Measurements from ENCODE around the gene MYL6.
"Not testable (repeated sequence)": the region's sequence is repeated elsewhere in the genome, so short reads cannot be mapped to it uniquely, and the experiment has no call there.

The MYL6 gene

DNA sequence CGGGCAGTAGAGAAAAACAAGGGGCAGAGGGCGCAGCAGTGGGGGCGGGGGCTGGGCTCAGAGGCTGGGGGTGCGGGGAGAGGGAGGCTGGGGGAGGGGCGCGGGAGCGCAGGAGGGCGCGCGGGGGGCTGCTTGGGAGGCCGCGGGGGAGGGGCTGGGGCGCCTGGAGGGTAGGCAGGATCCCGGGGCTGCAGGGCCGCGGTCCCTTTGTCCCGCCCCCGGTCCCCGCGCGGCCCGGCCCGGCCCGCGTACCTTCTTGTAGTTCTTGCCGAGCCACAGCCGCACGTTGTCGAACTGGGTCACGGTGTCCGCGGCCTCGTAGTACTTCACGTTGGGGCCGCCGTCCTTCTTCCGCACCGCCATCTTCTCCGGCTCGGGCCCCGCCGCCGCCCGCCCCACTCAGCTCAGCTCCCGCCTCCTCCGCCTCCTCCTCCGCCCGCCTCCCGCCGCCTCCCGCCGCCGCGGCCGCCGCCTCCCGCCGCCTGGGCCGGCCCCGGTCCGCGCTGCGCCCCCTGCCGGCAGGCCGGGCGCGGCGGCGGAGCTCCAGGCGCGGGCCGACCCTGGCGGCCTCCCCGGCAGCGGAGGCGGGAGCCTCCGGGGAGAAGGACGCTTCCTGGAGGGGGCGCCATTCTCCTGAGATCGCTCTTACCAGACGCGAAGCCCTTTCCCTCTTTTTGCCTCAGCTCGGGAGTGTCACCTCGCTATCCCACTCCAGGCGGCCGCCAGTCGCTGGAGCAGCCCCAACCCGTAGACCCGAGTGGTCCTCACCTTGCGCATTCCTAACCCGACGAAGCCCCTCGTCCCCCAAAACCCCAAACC is 31.1 kb downstream of the MYL6 start, which contains the start of gene SMARCC2:
Gene SMARCC2, minus strand, starts transcription at position 385 of the 819 bp plus-strand sequence. Its CDS starts 22 bp downstream, at position 363.
- H3K36me3 Mint-ChIP-seq (ENCODE audit: low read depth) = peaks cover 21% of the 10 kb centered on the region
- TF ChIP-seq, protein P1, sequence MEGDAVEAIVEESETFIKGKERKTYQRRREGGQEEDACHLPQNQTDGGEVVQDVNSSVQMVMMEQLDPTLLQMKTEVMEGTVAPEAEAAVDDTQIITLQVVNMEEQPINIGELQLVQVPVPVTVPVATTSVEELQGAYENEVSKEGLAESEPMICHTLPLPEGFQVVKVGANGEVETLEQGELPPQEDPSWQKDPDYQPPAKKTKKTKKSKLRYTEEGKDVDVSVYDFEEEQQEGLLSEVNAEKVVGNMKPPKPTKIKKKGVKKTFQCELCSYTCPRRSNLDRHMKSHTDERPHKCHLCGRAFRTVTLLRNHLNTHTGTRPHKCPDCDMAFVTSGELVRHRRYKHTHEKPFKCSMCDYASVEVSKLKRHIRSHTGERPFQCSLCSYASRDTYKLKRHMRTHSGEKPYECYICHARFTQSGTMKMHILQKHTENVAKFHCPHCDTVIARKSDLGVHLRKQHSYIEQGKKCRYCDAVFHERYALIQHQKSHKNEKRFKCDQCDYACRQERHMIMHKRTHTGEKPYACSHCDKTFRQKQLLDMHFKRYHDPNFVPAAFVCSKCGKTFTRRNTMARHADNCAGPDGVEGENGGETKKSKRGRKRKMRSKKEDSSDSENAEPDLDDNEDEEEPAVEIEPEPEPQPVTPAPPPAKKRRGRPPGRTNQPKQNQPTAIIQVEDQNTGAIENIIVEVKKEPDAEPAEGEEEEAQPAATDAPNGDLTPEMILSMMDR (IDR thresholded peaks at IDR 0.05; ENCODE audit: unreplicated experiment in 3 of 3) = peak; percentile 66 to 79 (median 75)
- peaks cover 20% of the 10 kb centered on the region for H3K4me1 Mint-ChIP-seq
- no peaks in the 10 kb centered on the region for H3K27me3 Mint-ChIP-seq (ENCODE audit: low read depth)
- no peaks in the 10 kb centered on the region for H3K9me3 Mint-ChIP-seq
- peak within 1 kb of the TSS; percentile 93 to 99 (median 99) for H3K27ac Mint-ChIP-seq
- peak within 1 kb of the TSS; percentile 96 to 99 (median 97) for H3K4me3 Mint-ChIP-seq

DNA sequence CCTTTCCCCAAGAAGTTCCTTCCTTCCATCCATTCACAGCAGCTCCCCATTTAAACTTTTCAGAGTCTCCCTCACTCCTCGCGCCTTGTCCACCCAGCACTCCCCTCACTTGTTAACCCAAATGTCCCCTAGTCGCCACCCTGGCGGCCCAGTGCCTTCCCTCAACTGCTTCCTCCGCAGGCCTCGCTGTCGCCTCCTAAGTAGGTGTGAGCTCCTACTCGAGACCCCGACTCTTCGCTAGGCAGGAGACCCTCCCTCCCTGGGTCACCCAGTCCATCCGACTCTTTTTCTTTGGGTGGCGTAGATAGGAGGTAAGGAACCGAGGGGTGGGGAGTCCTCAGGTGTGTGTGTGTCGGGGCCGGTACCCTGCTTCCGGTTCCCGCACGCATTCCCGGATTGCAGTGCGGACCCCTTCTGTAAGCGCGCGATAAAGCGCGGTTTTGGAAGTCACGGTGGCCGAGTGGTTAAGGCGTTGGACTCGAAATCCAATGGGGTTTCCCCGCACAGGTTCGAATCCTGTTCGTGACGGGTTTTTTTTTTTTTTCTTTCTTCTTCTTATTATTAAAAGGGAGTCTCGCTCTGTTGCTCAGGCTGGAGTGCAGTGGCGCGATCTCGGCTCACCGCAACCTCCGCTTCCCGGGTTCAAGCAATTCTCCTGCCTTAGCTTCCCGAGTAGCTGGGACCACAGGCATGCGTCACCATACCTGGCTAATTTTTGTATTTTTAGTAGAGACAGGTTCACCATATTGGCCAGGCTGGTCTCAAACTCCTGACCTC is 31.9 kb downstream of the MYL6 start:
- peak overlapping the region; percentile 91 to 99 (median 99) for H3K27ac Mint-ChIP-seq
- H3K9me3 Mint-ChIP-seq = no peaks in the 10 kb centered on the region
- no peaks in the 10 kb centered on the region for H3K27me3 Mint-ChIP-seq (ENCODE audit: low read depth)
- TF ChIP-seq, protein P1 (IDR thresholded peaks at IDR 0.05; ENCODE audit: unreplicated experiment in 3 of 3) = peak in 2 of 3 experiments; percentile 15 to 22
- peak overlapping the region; percentile 95 to 99 (median 97) for H3K4me3 Mint-ChIP-seq
- peaks cover 13% of the 10 kb centered on the region for H3K36me3 Mint-ChIP-seq (ENCODE audit: low read depth)
- peaks cover 20% of the 10 kb centered on the region for H3K4me1 Mint-ChIP-seq

- no peaks in the 10 kb centered on the region for H3K9me3 Mint-ChIP-seq
- TF ChIP-seq, protein P1 (IDR thresholded peaks at IDR 0.05; ENCODE audit: unreplicated experiment in 3 of 3) = no peak
- H3K4me1 Mint-ChIP-seq = peaks cover 20% of the 10 kb centered on the region
- H3K27me3 Mint-ChIP-seq (ENCODE audit: low read depth) = no peaks in the 10 kb centered on the region
- H3K36me3 Mint-ChIP-seq (ENCODE audit: low read depth) = peaks cover 10% of the 10 kb centered on the region
- peak overlapping the region; percentile 95 to 99 (median 97) for H3K4me3 Mint-ChIP-seq
- H3K27ac Mint-ChIP-seq = peak overlapping the region; percentile 91 to 99 (median 99)
Observed at GRCh38 chr12:56190695-56191155, 32.6 kb downstream of the MYL6 start.

- TF ChIP-seq, protein P1 (IDR thresholded peaks at IDR 0.05; ENCODE audit: unreplicated experiment in 3 of 3) = no peak
- peak overlapping the region; percentile 64 to 75 (median 65) for H3K4me3 Mint-ChIP-seq
- H3K9me3 Mint-ChIP-seq = no peaks in the 10 kb centered on the region
- no peaks in the 10 kb centered on the region for H3K36me3 Mint-ChIP-seq (ENCODE audit: low read depth)
- no peaks in the 10 kb centered on the region for H3K27me3 Mint-ChIP-seq (ENCODE audit: low read depth)
- H3K27ac Mint-ChIP-seq = peak overlapping the region; percentile 59 to 85 (median 59)
- H3K4me1 Mint-ChIP-seq = peaks cover 16% of the 10 kb centered on the region
Observed at GRCh38 chr12:56192582-56192981, 34.4 kb downstream of the MYL6 start.

DNA sequence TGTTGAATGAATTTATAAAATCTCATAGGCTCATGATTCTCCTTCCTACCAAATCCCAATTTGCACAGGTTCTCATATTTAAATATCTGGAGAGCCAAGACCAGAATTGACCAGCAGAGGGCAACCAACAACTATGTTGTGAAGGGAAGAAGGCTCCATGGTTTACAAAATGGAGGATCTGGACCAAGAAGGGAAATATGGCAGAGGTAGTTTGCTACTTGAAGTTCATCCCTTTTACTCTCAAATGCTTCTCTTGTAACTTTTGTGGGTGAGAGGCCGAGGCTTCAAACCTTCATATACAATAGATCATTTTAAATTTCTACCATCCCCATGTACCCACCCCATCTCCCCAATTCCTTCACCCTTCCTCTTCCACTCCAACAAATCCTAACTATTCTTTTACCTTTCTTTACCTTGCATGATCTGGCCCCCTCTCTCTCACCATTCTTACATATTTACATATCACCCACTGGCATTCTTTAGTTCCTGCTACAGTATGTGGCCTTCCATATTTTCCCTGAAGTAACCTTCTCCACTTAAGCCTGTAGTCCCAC is 34.9 kb downstream of the MYL6 start:
- no peaks in the 10 kb centered on the region for H3K27me3 Mint-ChIP-seq (ENCODE audit: low read depth)
- H3K36me3 Mint-ChIP-seq (ENCODE audit: low read depth) = no peaks in the 10 kb centered on the region

GRCh38 chr12:56196818-56197550 is 38.8 kb downstream of the MYL6 start:
- not testable (repeated sequence) for H3K27me3 Mint-ChIP-seq (ENCODE audit: low read depth); H3K9me3 Mint-ChIP-seq; H3K4me1 Mint-ChIP-seq; H3K4me3 Mint-ChIP-seq; H3K36me3 Mint-ChIP-seq (ENCODE audit: low read depth)
- peak overlapping the region in 1 of 3 experiments; percentile 70 for H3K27ac Mint-ChIP-seq

More for the DNA sequence above, 34.9 kb downstream of the MYL6 start:
- TF ChIP-seq, protein P1 (IDR thresholded peaks at IDR 0.05; ENCODE audit: unreplicated experiment in 3 of 3) = peak; percentile 71 to 82 (median 81)
- Mint-ChIP-seq H3K9me3 (no peaks in the 10 kb centered on the region), H3K4me3 (peak overlapping the region; percentile 64 to 75 (median 65)), H3K4me1 (peaks cover 11% of the 10 kb centered on the region), H3K27ac (peak overlapping the region; percentile 59 to 85 (median 59))

Data from nephron (organoid).